Activated CD4-positive, alpha-beta T cell treated with anti-CD3 and anti-CD28 coated beads for 24 hours (primary cell): ENCODE results near the gene CCDC120.

Experiments
- DNase-seq, 2 donors: peaks; one replicate each; pipeline ENCODE4 v3.0.0-alpha.2; 2020; ENCODE audit warnings: low read depth in 2 of 2

Gene CCDC120

DNA sequence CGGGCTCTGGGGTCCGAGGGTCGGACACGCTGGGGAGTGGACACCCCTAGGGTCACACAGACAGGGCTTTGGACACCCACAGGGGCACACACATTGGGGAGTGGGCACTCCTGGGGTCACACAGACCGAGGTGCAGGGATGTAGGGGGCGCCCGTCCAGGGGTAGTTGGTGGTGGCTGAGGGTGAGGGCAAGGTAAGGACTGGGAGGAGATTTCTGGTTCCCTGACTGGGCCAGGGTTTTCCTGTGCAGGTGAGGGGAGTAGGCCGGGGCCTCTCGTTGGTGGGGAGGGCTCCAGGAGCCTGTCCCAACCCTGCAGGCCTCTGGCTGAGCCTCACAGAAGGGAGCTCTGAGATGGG lies 42.8 kb downstream of the CCDC120 start:
- DNase-seq: no peak

DNA sequence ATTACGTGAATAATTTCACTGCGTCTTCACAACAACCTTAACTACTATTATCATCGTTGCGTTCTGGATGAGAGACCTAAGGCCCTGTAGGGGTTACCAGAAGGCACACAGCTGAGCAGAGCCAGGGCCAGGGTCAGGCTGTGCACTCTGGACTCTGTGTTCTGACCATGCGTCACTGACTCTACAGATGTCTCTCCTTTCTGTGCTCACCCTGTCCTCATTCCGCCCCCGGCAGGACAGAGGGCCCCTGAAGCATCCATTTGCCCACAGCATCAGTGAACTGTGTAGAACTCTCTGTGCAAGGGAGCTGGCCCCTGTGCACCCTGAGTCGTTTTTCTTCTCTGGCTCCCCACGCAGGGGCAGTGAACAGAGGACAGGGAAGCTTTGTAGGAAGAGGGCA lies 43.4 kb downstream of the CCDC120 start:
- DNase-seq: no peak

DNA sequence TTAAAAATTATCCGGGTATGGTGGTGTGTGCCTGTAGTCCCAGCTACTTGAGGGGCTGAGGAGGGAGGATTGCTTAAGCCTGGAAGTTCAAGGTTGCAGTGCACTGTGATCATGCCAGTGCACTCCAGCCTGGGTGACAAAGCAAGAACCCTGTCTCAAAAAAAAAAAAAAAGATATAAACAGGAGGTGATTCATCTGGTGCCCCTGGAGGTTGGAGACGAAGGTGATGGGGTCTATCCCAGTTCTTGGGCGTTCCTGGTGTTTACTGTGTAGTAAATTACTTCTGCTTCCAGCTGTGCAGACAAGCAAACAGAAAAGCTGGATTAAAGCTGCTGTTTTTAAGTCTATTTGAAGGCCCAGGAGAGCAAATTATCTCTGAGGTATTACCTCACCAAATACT lies 44.8 kb downstream of the CCDC120 start:
- no peak for DNase-seq

DNA sequence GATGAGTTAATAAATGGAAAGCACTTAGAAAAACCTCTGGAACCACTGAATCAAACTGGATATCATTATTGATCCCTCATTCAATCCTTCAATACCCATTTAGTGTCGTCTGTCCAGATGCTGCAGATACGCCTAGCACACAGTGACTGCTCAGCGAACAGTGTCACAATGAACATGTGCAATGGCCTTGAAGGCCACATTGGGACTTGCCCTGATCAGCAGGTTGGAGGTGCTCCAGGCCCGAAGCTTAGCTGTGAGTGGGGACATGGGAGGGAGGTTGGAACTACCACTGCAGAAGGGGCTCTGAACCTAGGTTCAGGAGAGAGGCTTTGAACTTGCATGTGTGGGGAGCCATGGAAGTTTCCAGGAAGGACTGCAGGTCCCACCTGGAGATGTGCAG lies 47.5 kb downstream of the CCDC120 start:
- no peak for DNase-seq

DNA sequence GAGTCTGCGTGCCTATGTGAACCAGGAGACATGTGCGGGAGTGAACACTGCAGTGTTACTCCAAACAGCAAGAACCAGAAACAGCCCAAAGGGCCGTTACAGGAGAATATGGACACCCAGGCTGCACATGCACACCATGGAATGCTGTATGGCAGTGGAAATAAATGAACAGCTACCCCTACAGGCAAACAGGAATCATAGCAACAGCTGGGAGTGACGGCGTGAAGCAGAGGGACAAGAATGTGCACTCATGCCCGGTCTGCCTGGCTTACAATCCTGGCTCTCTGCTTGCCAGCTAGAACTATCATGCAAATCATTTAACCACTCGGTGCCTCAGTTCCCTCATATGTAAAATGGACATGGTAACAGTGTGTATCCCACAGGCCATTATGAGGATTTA lies 48.1 kb downstream of the CCDC120 start:
- no peak for DNase-seq

DNA sequence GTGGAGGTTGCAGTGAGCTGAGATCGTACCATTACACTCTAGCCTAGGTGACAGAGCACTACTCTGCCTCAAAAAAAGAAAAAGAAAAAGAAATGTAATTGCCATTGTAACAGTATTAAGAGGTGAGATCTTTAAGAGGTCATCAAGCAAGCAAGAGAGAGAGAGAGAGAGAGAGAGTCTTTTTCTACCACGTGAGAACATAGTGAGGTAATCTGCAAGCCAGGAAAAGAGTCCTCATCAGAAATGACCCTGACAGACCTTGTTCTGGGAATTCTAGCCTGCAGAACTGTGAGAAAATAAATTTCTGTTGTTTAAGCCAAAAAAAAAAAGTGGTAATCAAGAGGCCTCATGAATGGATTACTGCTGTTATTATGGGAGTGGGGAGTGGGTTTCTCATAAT lies 49.8 kb downstream of the CCDC120 start:
- no peak for DNase-seq

DNA sequence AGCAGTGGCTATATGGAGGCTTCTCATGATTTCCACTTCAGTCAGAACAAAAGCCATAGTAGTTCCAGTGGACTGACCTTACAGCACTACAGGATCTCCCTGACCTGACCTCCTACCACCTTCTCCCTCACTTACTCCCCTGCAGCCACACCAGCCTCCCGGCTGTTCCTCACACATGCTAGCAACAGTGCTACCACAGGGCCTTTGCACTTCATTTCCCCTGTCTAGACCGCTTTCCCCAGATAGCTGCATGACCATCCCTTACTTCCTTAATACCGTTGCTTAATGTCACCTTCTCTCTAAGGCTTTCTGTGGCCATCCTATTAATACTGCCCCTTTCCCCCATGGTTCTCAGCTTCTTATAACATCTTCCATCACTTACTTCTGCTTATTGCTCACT lies 51.6 kb downstream of the CCDC120 start:
- DNase-seq: no peak

DNA sequence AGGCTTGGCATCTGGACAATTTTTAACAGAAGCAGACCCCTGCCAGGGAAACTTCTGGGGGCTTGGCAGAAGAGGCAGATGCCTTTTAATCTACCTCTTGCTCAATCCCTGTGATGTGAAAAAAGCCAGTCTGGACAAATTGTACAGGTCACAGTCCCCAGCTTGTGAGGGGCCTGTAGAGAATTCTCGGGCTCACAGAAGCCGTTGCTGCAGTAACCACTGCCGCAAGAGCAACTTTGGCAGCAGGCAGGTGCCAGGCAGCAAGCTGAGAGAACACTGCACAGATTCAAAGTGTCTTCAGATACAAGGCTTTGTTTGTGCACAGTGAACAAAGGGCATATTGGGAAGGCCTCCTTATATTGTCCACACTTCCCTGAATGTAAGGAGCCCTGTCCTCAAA lies 53.0 kb downstream of the CCDC120 start:
- no peak for DNase-seq

DNA sequence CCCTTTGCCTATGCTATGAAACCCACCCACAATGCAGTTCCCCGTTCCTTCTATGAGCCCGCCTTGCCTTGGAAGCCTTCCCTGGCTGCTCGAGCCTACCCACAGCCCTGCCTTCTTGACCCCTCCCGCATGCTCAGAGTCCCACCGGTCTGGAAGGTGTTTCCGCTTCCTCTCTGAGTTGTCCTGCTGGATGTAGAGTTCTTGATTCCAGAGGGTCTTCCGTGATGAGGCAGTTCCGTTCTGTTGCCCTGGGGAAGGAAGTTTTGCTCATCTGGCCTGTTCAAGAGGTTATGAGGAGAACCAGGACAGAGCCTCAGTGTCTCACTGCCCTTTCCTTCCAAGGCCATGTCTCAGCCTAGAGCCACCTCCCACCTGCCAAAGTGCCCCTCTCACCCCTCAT lies 57.3 kb downstream of the CCDC120 start:
- no peak for DNase-seq

DNA sequence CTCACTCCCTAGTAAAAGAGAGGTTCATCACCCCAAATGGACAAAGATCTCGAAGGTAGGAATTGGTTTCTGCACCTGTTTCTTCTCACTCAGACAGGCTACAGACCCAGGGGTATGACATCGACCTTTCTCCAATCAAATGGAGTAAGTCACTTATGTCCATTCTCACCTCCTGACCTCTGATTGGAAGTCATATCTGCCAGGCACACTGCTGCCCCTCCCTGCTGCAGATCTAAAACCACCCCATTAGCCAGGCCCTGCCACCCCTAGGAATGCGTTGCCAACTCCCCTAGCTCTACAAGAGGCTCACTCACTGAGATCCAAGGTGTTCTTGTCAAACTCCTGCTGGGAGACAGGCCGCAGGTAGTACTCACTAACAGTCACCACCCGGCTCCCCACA lies 57.9 kb downstream of the CCDC120 start:
- DNase-seq: no peak

DNA sequence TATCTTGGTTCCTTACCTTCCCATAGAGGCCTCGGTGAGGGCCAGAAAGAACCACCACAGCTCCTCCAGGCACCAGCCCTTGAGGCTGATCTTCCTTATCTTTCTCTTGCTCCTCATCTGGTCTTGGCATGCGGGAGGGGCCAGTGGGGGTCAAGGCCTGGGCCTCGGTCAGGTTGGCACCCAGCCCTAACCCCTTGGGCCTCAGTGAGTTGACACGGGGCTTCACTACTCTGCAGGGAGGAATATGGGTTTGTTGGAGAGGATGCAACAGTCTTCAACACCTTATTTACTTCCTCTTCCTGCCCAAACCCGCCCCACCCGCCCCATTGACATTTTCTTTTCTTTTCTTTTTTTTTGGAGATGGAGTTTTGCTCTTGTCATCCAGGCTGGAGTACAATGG lies 58.8 kb downstream of the CCDC120 start:
- no peak for DNase-seq
